HT-29 (cell line): ENCODE data around the gene ISYNA1. TPM values are rescaled to one million over a fixed set of nuclear protein-coding genes. Genes with fewer than 3 reads are reported as not detected.
"Not testable (repeated sequence)": the region's sequence is repeated elsewhere in the genome, so short reads cannot be mapped to it uniquely, and the experiment has no call there.

ENCODE experiments used
- DNase-seq: peaks from one replicate; pipeline ENCODE4 v3.0.0-alpha.2; 2015; ENCODE audit warnings: low spot score
- total RNA-seq: library from RNA; depleted of rRNA; stranded (reverse); fragments of >200 nt; shearing (Covaris generic); gene quantifications from 2 replicates; pipeline ENCODE4 v1.2.3, GENCODE V29; 2014

The ISYNA1 gene
- total RNA-seq, 1 experiment from 2014 or later, result 14.9 TPM

DNA sequence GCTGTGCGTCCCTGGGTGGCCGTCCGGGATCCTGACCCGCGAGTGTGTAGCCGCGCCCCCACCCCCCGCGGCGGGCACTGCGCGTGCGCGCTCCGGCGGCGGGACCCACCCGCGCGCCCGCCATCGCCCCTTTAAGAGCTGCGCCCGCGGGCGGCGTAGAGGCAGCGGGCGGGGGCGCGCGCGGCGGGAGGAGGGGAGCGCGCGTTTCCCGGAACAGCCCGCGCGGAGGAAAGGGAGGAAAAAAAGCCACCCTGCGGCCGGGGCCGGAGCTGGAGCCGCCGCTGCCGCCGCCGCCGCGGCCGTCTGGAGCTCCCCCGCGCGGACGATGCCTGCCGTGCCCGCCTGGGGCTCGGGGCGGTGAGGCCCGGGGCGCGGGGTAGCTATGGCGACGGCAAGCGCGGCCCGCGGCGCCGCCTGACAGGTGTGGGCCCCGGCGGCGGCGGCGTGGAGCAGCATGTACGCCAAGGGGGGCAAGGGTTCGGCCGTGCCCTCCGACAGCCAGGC lies 18.7 kb downstream of the ISYNA1 start, which contains the start of gene SSBP4:
Gene SSBP4, plus strand, starts transcription at position 204 of the 504 bp plus-strand sequence. Its CDS starts 251 bp downstream, at position 455.
- peak; percentile 73 for DNase-seq

DNA sequence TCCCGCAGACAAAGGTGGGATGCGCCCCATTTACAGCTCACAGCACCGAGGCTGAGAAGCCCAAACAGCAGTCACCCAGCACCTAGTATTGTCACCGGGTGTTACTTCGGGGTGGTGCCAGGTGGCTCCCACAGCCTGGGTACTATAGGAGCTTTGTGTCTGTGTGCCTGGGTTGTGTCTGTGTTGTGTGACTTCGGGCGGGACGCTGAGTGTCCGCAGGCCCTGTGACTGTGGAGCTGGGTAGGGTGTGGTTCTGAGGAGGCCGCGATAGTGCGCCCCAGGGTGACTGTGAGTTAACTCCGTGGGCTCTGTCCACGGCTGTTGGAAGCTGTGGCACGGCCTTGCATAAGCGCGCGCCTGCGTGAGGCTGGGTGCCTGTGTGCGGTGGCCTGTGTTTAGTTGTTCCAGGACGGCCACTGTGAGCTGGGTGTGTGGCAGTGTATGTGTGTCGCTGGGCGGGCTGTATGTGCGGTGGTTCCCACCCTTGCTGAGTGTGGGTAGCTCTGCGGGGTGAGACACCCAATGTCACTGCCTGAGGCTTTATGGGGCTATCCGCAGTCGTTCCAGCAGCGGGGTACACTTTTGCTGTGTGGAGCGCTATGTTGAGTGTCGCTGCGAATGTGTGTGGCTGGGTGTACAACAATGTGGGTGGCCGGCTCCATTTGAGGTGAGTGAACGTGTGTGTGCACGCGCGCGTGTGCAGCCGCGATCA lies 19.3 kb downstream of the ISYNA1 start:
- DNase-seq, result peak; percentile 56

DNA sequence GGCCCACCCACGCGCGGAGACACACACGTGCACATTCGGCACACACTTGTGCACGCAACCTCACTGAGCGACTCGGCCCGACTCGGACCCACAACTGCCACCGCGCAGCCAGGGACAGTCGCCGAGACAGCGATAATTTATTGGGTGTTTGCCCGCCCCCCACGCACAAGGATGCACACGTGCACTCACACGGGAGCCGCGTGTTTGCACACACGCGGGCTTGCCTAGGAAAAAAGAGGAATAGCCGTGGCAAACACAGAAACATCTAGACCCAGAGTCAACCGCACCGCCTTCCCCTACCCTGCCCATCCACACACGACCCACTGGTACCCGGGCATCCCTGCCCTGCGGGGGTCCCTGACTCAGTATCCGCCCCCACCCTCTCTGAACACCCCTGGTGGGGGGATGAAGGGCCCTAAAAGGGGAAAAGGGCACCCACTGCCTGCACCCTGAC lies 19.9 kb downstream of the ISYNA1 start:
- DNase-seq, result no peak

DNA sequence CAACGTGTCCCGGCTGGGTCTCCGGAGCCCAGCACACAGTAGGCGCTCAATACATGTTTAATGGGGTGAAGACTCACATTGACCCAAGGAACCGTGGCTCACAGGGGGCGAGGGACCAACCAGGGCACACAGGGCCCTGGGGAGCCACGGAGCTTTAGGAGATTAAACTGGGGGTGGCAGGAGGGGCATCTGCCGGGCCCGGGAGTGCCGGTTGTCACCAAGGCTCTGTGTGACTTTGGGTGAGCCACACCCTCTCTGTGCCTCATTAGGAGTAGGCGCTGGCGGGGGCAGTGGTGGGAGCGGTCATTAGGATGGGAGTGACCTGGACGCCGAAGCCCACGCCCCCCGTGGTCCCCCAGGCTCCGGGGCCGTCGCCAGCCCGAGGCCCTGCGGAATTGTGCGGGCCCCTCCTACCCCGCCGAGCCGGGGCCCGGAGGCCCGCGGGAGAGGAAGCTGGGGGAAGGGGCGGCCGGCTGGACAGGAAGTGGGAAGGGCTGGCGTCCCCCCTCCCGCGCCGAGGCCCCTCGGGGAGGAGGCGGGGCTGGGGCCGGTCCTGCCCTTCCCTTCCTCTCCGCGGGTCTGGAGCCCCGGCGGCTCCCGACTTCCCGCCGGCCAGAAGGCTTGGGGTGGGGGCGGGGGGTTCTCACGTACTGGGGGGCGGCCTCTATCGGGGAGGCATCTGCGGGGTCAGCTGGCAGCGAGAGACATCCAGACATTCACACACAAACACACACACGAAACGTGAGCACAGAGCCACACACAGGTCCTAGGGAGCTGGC lies 20.5 kb downstream of the ISYNA1 start:
- DNase-seq, result peak; percentile 30

GRCh38 chr19:18416778-18417249 lies 21.1 kb downstream of the ISYNA1 start:
- DNase-seq, result peak; percentile 82

DNA sequence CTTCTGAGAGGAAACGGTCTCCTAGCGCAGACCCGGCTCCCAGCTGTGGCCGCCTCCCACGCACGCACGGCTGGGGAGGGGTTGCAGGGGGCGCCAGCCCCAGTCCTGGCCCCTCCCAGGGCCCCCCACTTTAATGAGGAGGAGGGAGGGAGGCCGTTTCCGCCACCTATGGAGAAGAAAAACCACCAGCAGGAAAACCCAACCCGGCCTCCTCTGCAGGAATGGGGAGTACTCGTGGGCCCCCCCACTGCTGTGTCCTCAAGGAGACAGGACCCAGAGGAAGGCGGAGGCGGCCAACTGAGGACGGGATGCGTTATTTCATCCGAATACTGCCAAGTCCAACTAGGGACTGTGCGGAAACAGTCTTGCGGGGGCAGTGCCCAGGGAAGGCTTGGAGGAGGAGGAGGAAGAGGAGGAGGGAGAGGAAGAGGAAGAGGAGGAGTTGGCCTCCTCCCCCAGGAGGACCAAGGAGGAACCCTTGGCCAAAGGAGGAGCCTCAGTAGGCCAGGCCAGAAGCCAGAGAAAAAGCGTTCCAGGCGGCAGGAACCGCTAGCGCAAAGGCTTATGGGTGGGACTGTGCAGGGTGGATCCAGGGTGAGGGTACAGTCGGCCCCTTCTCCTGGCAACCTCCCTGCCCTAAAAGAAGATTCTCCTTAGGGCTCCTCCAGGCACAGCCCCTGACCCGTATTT lies 22.6 kb downstream of the ISYNA1 start:
- no peak for DNase-seq

- peak; percentile 47 for DNase-seq
Measured at GRCh38 chr19:18414504-18415177, 23.3 kb downstream of the ISYNA1 start.

GRCh38 chr19:18412610-18413239 lies 25.2 kb downstream of the ISYNA1 start:
- no peak for DNase-seq

- peak; percentile 59 for DNase-seq
Measured at GRCh38 chr19:18408053-18408476, 29.9 kb downstream of the ISYNA1 start.

GRCh38 chr19:18406749-18407148 lies 31.2 kb downstream of the ISYNA1 start:
- DNase-seq, result no peak

DNA sequence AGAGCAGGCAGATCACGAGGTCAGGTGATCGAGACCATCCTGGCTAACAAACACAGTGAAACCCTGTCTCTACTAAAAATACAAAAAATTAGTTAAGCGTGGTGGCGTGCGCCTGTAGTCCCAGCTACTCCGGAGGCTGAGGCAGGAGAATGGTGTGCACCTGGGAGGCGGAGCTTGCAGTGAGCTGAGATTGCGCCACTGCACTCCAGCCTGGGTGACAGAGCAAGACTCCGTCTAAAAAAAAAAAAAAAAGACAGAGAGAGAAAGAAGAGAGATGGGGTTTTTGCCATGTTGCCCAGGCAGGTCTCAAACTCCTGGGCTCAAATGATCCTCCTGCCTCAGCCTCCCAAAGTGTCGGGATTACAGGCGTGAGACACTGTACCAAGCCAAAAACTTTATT lies 32.2 kb downstream of the ISYNA1 start:
- not testable (repeated sequence) for DNase-seq

DNA sequence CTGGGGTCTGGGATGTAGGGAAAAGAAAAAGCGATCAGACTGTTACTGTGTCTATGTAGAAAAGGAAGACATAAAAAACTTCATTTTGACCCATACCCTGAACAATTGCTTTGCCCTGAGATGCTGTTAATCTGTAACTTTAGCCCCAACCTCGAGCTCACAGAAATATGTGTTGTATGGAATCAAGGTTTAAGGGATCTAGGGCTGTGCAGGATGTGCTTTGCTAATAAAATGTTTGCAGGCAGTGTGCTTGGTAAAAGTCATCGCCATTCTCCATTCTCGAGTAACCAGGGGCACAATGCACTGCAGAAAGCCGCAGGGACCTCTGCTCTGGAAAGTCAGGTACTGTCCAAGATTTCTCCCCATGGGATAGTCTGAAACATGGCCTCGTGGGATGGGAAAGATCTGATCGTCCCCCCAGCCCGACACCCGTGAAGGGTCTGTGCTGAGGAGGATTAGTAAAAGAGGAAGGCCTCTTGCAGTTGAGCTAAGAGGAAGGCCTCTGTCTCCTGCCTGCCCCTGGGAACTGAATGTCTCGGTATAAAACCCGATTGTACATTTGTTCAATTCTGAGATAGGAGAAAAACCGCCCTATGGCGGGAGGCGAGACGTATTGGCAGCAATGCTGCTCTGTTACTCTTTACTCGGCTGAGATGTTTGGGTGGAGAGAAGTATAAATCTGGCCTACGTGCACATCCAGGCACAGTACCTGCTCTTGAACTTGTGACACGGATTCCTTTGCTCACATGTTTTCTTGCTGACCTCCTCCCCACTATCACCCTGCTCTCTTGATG lies 35.3 kb downstream of the ISYNA1 start:
- DNase-seq, result not testable (repeated sequence)

- DNase-seq, result peak; percentile 87
Measured at GRCh38 chr19:18401580-18402112, 36.3 kb downstream of the ISYNA1 start.

DNA sequence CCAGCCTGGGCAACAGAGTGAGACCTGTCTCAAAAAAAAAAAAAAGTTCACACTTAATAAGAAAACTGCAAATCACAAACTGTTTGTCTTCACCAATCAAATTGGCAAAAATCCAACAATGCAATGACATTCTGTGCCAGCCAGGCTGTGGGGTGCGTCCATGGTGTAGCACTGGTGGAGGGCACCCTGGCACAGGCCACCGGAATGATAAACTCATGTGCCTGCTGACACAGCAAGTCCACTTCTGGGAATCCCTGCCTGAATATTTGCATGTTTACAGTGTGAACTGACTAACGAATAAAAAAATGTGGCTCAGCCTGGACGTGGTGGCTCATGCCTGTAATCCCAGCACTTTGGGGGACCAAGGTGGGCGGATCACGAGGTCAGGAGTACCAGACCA lies 38.9 kb downstream of the ISYNA1 start:
- DNase-seq, result no peak

- no peak for DNase-seq
Measured at GRCh38 chr19:18397242-18398202, 40.4 kb downstream of the ISYNA1 start, which contains the start of gene LRRC25. TSS of gene LRRC25 (minus strand) at chr19:18397622. CDS start at chr19:18396963, 659 bp downstream.

DNA sequence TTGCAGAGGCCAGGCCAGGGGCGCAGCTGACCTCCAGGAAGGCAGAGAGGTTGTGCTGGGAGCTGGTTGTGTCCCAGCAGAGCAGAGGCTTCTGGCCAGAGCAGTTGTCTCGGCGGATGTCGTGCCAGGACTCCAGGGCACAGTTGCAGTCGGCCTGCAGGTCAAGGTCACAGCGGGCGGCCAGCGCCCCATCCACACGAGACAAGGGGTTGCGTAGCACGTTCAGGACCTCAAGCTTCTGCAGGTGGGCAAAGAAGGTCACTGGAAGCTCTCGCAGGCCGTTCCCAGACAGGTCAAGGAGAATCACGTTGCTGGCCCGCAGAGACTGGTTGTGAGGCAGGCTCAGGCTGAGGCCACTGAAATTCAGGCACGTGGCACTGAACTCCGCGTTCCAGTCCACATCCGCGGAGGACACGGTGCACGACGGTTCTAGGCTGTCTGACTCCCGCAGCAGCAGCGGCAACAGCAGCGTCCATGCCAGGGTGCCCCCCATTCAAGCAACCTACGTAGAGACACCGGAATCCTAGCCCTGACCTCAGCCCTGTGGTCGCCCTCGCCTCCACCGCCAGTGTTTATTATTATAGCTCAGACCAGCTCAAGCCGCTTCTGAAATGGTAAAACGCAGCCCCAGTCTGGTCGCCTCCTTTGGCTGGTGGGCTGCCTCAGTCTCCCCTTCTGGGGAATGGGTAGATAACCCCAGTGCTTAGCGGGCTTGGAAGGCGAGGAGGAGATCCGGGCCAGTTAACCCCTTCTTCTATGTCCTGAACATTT lies 41.3 kb downstream of the ISYNA1 start:
- DNase-seq, result no peak

GRCh38 chr19:18393836-18394235 lies 44.1 kb downstream of the ISYNA1 start:
- no peak for DNase-seq
